Activated CD8-positive, alpha-beta memory T cell treated with anti-CD3 and anti-CD28 coated beads for 36 hours (primary cell): Measurements from ENCODE around the gene BCR. TPM values are rescaled to one million over a fixed set of nuclear protein-coding genes. Genes with fewer than 3 reads are reported as not detected.

Source experiments
- CTCF ChIA-PET: fragments of 350-600 bp; sonication (Branson Sonifier 250); formaldehyde crosslinking; loops from one replicate; lab custom pipeline; 2021; ENCODE audit warnings: antibody characterized with exemption; lab: Charles Lee
- POLR2A ChIA-PET: fragments of 350-600 bp; sonication (Branson Sonifier 250); formaldehyde crosslinking; loops from one replicate; lab custom pipeline; 2021; ENCODE audit warnings: antibody characterized with exemption; lab: Charles Lee
- total RNA-seq, 2 experiments: library from RNA; stranded (reverse); gene quantifications; one replicate each; pipeline ENCODE4 v1.2.3, GENCODE V29; 2021

Gene BCR
- total RNA-seq, 2 experiments from 2014 or later = 29.9 to 34.1 TPM

DNA sequence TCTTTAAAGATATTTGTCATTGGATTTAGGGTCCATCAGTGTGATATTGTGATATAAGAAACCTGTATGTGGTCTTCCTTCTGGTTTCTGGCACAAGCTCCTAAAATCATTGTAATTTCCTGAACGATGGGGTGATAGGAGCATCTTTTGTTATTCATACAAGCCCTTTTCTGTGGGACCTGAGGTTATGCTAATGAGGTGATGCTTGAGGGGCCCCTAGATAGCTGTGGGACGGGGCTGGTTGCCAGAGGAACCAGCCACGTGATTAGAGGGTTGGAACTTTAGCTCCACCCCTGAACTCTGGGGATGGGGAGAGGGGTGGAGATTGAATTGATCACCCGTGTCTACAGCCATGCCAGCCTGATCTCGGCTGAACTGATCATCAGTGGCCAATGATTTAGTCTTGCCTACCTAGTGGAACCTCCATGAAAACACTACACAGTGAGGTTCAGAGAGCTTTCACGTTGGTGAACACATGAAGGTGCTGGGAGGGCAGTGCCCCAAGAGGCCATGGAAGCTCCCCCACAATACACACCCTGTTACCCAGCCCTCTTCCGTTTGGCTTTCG, 62.8 kb downstream of the BCR start:
- ChIA-PET POLR2A (interaction anchor here (0.9 to 1.5 kb wide), 4 partner anchors 23 to 62 kb away, joined by 3 to 7 read pairs (median 3); no protein-coding TSS in a partner anchor), CTCF (interaction anchor here (0.6 to 2.8 kb wide), 9 partner anchors 10 to 69 kb away, joined by 3 to 10 read pairs (median 4); partner anchors contain the start of gene BCR)

DNA sequence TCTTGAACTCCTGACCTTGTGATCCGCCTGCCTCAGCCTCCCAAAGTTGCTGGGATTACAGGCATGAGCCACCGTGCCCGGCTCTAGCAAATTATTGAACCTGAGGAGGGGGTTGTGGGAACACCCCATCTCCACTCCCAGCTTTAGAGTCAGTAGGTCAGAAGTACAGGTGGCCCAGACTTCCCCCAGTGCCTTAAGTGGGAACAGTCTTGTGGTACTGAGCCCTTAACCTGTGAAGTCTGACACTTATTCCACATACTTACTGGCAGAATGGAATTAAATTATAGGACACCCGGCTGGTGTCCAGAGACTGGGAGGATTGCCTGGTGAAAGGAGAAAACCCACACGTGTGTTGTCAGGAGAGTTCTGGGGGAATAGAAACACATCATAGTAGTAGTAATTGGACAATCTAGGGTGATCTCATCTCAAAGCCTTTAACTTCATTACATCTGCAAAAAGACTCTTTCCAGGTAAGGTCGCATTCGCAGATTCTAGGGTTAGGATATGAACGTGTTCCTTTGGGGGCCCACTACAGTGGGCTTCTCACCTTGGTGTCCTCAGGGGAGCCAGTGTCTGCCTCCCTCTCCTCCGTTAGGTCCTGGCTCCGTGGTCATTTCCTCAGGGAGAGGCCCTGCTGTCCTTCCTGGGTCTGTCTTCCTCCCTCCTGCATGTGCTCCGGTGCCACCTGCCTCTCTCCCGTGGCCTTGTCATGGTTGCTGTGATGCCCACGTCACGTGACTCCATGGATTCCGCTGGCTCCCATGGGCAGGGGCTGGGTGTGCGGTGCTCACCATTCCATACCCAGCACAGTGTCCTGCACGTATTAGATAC, 63.8 kb downstream of the BCR start:
- ChIA-PET POLR2A (interaction anchor here (1.2 to 1.5 kb wide), 2 partner anchors 58 to 63 kb away, joined by 3 to 7 read pairs; no protein-coding TSS in a partner anchor), CTCF (interaction anchor here (0.6 to 2.8 kb wide), 6 partner anchors 11 to 63 kb away, joined by 3 to 10 read pairs (median 4); partner anchors contain the start of gene BCR)

DNA sequence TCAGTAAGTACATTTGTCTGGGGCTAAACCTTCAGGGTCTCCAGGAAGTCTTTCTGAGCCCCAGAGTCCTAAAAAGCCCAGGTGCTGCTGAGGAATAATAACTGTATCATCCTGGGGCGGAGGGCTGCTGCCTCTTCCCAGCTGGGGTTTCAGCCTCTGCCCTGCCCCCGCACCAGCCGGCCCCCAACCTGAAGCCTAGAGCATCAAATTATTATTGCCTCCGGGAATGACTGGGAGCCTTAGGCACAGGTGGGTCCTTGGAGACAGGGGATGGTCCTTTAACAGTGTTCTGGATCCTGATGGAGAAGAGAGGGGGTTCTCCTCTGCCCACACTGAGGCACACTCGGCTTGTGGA, 64.4 kb downstream of the BCR start:
- POLR2A ChIA-PET = no interaction called here
- CTCF ChIA-PET = no interaction called here

DNA sequence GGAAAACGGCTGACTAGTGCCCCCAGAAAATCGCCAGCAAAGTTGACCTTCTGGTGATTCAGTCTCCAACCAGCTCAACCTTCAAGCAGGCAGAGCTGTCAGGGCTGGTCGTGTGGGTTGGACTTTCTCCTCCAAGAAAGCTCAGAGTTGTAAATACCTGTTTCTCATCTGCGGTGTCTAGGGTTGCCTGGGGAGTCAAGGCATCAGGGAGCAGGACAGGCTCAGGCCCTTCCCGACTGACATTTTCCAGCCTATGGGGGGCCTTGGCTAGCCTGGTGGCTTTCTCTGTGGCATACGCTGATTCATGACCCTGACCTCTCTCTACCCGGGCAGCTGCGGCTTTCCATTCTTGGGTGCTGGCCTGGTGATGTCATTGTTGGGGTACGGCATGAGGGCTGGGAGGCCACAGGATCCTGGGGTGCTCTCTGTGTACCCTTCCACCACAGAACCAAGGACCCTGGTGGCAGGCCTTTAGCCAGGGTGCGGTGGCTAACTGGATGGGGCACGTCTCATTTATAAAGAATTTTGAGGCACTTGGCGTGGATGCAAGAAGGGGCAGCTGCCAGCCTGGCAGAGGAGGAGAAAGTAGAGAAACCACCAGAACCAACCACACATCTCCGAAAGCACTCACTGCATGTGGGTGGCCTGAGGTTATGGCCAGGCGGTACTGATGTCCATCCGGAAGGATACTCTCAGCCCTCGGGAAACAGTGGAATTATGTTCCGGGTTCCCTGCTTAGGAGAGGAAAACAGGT, 64.9 kb downstream of the BCR start:
- ChIA-PET POLR2A (no interaction called here), CTCF (no interaction called here)

DNA sequence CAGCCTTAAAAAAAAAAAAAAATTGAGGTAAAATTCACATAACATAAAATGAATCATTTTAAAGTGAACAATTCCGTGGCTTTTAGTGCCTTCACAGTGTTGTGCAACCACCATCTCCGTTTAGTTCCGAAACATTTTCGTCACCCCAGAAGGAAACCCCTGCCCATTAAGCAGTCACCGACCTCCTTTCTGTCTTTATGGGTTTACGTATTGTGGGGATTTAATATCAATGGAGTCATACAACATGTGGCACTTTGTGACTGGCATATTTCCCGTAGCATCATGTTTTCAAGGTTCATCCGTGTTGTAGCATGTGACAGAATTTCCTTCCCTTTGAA, 65.5 kb downstream of the BCR start:
- CTCF ChIA-PET = interaction anchor here (0.7 kb wide), 1 partner anchor 36 kb away, joined by 3 read pairs; no protein-coding TSS in a partner anchor
- POLR2A ChIA-PET = no interaction called here

DNA sequence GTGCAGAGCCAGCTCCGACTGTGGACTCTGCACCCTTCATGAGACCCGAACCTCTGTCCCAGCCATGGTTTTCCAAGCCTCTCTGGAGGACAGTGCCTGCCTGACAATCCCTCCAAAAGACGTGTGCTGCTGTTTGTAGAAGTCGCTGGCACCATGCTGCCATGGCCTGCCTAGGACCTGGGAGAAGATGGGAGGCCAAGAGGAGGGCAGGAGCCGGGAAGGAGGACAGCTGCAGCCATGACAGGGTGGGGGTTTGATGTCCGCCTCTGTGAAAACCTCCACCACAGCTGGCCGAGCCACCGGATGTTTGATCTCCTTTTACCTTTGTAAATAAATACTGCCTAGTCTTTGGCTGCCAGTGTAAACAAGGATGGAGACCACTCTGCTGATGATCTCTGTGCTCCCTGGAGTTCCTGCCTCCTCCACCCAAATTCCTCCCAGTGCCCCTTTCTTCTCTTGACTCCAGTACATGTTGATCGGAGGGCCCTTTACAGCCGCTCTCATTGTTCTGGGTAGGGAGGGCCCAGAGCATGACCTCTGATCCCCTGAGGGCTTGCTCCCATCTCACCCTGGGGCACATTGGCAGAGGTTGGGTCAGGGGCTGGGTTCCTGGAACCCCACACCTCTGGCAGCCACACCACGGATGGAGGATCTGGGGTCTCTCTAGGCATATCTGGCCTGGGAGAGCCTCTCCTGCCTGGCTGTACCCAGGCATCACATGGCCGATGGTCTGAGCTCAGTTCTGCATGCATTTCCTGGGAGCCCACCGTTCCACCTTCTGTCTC, 66.9 kb downstream of the BCR start:
- ChIA-PET CTCF (no interaction called here), POLR2A (no interaction called here)

DNA sequence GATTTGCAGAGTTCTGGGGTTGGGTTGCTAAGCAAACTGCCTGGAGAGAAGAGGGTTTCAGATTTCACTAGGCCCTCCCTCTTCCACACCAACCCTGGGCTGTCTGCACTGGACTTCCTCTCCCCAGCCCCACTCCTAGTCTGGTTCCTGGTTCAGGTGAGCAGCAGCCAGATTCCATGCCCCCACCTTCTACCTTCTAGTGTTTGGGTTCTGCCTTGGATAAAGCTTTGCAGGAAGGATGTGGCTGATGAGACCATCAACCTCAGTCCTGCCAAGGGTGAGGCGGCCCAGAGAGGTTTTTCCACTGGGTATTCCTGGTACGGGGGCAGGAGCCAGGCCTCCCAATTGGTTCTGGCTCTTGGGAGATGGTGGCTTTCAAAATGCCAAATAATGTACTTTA, 68.3 kb downstream of the BCR start:
- ChIA-PET POLR2A (no interaction called here), CTCF (no interaction called here)

DNA sequence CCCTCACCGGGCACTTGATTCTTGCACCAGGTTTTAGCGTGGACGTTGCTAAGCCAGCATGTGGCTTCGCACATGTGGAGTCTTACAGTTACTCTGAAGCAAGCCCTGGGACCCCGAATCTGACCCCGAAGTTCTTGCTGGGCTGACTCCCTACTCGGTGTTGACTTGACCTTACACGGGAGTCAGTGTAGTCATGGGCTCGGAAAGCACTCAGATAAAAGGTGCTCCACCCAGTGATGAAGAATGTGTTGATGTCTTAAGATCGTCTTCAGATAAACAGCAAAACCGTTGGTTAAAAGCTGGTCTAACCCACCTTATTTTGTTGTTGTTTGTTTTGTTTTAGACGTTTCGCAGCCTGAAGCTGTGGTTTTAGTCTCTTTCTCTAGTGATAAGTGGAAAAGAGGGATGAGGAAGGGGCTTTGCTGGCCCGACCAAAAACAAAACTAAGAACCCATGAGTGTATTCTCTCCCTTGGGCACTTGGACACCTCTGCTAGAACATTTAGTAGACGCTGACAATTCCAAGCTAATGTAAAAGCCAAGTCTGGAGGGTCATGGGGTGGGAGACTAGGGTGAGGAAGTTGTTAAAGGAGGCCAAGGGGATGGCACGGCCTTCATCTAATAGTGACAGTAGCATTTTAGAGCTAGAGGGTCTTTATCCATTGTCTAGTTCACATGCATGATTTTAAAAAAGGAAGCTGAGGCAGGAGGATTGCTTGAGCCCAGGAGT, 69.9 kb downstream of the BCR start:
- ChIA-PET POLR2A (interaction anchor here (0.5 to 1.4 kb wide), 2 partner anchors 69 to 168 kb away, joined by 3 read pairs; partner anchors contain the start of gene BCR), CTCF (interaction anchor here (0.6 to 2.0 kb wide), 2 partner anchors 32 to 467 kb away, joined by 4 to 9 read pairs; no protein-coding TSS in a partner anchor)

DNA sequence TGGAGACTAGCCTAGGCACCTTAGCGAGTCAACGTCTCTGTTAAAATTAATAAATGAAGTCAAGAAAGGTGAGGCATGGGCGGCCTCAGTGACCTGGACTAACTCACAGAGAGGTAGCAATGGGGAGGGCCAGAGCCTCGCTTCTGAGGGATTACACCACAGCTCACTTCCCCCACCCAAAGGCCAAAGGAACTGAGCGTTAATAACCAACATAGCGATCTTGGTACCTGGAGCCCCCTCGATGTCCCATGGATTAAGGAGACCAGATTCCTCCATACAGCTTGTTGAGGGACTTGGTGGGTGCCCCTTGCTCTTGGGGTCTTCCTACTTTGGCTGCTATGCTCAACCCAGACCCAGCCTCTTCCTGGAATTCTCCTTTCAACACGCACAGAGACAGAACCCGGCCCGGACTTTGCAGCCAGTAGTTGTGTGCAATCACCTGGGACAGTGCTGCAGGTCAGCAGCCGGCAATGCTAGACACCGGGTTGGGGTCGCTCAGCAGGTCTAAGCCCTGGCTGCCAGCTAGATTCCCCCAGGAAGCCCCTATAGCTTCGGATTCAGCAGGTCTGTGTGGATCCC, 70.6 kb downstream of the BCR start:
- POLR2A ChIA-PET = interaction anchor here (0.6 to 1.4 kb wide), 2 partner anchors 44 to 70 kb away, joined by 3 read pairs; partner anchors contain the start of gene BCR
- CTCF ChIA-PET = interaction anchor here (0.8 to 2.0 kb wide), 4 partner anchors 16 to 31 kb away, joined by 3 to 9 read pairs (median 4); no protein-coding TSS in a partner anchor

DNA sequence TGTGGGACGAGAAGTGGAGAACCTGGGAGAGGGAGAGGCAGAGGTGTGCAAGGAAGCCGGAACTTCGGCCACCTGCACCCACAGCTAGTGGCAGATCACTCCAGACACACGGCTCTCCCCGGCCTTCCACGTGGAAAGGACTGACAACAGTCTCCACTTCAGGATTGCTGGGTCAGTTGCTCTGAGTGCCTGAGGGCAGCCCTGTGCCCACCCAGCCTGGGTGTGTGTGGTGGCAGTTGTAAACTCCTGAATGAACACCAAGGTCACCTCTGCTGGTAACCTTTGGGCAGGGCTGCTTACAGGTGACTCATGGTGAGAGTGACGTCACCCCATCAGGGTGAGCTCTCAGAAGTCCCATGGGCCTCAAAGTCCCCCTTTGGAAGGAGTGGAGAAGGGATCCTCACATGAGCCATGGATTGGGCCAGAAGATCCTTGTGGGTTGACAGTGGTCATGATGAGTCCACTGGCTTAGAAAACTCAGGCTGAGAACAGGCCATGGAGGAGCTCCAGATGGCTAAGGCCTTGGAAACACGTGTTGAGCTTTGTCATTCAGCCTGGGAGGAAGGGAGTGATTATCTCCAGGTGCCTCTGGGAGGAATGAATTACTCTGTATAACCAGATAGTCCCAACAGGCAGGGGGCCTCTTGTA, 71.3 kb downstream of the BCR start:
- POLR2A ChIA-PET = interaction anchor here (0.6 to 1.4 kb wide), 2 partner anchors 45 to 71 kb away, joined by 3 read pairs; partner anchors contain the start of gene BCR
- CTCF ChIA-PET = interaction anchor here (0.8 to 1.6 kb wide), 4 partner anchors 16 to 76 kb away, joined by 3 to 5 read pairs (median 4); no protein-coding TSS in a partner anchor

DNA sequence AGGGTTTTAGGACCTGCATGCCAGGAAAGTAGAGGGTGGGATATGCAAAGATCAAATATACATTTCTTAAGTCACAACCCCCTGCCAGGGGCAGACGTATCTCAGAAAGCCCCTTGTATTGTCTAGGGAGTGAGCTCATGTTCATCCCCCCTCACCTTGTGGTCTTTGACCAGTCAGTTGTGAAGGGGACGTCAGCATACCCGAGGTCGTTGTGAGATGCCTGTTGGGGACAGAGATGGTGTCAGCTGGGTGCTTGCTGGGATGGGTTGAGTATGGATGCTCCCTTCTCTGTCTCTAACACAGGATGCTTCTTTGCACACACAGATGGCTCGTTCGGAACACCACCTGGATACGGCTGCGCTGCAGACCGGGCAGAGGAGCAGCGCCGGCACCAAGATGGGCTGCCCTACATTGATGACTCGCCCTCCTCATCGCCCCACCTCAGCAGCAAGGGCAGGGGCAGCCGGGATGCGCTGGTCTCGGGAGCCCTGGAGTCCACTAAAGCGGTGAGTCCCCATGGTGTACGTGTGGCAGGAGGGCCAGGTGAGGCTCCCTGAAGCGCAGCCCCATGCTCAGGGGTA, 73.3 kb downstream of the BCR start:
- CTCF ChIA-PET = interaction anchor here (1.6 kb wide), 1 partner anchor 78 kb away, joined by 5 read pairs; no protein-coding TSS in a partner anchor

DNA sequence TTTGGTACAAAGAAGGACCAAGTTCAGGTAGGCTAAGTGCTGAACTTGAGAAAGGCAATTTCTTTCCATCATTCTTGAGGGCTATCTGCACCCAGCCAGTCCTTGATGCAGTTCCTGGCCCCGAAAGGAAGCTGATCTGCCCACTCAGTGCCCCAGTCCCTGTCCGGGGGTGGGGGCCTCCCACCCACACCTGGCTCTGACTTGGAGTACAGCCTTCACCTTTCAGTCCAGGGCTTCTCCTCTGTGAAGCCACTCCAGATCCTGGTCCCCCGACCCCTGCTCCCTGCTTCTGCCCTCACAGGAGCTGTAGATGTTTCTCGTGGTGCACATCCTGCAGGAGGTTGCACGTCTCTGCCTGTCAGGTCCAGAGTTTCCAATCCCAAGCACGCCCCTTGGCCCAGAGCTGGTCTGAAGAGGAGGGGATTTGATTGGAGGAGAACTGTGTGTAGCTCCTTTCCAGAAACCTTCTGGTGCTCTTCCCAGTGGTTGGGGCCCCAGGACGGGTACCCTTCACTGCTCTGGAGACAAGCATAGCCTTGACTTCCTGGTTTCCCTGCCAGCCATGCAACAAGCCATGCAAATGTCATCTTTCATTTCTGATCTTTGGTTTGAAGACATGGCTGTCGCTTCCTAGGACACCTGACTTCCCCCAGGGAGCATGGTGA, 75.3 kb downstream of the BCR start:
- ChIA-PET CTCF (no interaction called here), POLR2A (no interaction called here)

More for the DNA sequence above, 73.3 kb downstream of the BCR start:
- POLR2A ChIA-PET = no interaction called here

DNA sequence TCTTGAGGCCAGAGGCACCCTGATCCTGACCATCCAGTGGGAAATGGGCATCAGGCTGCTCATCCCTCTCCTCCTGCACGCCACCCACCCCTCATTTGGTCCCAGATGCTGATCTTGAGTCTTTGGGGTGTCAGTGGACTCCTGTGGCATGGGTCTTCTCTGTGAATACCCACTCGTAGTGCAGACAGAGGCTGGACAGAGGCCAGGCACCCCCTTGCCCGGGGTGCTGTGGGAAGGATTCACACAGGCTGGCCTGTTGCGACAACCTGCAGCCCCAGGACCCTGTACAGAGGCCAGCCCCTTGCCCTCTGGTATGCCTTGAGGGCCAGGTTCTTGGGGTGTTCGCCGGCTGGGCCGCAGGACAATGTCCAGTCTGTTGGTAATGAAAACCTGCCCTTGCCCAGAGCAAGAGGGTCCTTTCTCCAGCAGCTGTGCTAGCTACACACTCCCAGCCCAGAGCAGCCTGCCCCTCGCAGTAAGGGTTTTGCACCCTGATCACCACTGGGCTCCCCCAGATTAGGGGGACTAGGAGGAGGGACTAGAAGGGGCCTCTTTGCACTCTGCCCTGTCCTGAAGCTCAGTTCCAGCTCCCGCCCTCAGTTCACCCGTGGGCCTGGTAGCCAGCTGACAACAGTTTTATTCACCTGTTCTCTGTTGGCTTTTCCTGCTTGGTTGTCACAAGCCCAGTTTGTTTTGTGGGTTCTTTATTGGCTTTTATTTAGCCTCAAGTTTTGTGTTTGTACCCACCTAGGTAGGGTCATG, 76.0 kb downstream of the BCR start:
- CTCF ChIA-PET = no interaction called here

DNA sequence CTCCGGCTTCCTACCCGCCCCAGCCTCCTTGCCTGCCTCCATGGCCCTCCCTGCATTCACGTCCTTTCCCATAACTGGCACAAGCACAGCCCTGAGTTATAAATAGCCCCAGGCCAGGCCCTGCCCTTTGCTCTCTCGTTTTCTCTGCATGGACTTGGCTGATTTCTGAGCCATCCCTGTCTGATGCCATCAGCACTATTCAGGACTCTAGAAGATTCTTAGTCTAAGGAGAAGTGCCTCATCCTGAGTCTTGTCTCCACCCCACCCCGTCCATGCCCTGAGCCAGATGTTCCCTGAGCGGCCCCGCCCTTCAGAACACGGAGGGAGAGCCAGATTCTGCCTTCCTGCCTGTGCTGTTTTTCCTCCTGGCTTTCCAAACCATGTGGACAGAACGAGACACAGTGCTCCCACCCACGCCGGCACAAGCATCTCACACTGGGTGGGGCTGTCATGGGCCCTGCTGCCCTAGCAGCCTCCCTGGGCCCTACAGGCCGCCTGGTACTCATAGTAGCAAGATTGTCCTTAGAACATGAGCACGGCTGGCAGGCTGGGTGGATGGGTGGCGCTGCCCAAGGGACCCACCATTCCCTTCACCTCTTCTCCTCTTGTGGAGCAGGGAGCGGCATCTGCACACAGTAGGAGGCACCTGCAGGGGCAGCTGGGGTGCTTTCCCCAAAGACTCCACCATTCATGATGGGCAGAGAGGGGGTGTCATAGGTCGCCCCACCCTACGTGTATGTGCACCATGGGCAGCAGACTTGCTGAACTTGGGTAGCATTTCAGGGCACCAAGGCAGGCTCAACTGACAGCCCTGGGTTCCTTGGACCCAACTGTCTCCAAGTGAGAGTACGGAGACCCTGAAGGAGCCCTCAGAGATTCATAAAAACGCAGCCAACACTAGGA, 76.9 kb downstream of the BCR start:
- ChIA-PET POLR2A (no interaction called here), CTCF (no interaction called here)

More for the DNA sequence above, 76.0 kb downstream of the BCR start:
- POLR2A ChIA-PET = no interaction called here
